Glutamatergic neuron (in vitro differentiated cells): Measurements from ENCODE around the gene RGS17. TPM values are rescaled to one million over a fixed set of nuclear protein-coding genes. Genes with fewer than 3 reads are reported as not detected.

ENCODE experiments used
- DNase-seq: peaks from one replicate; pipeline ENCODE4 v3.0.0; 2022
- H3K27ac Mint-ChIP-seq: one replicate; pipeline ENCODE4 v1.8.0; 2020; ENCODE audit warnings: mild to moderate bottlenecking, mixed read lengths, inconsistent platforms; ENCODE audit not compliant: unreplicated experiment
- H3K27me3 Mint-ChIP-seq: one replicate; pipeline ENCODE4 v1.8.0; 2020; ENCODE audit warnings: mild to moderate bottlenecking, moderate library complexity, mixed read lengths, inconsistent platforms; ENCODE audit not compliant: unreplicated experiment
- H3K36me3 Mint-ChIP-seq: one replicate; pipeline ENCODE4 v1.8.0; 2020; ENCODE audit warnings: mild to moderate bottlenecking, mixed read lengths, inconsistent platforms; ENCODE audit not compliant: unreplicated experiment
- H3K4me1 Mint-ChIP-seq: one replicate; pipeline ENCODE4 v1.8.0; 2020; ENCODE audit warnings: mild to moderate bottlenecking, low read depth, mixed read lengths, inconsistent platforms; ENCODE audit not compliant: unreplicated experiment
- H3K4me3 Mint-ChIP-seq: one replicate; pipeline ENCODE4 v1.8.0; 2020; ENCODE audit warnings: mild to moderate bottlenecking, mixed read lengths, inconsistent platforms; ENCODE audit not compliant: unreplicated experiment
- H3K9me3 Mint-ChIP-seq: one replicate; pipeline ENCODE4 v1.8.0; 2020; ENCODE audit warnings: mild to moderate bottlenecking, moderate library complexity, mixed read lengths, inconsistent platforms; ENCODE audit not compliant: unreplicated experiment
- total RNA-seq: library from RNA; stranded (reverse); fragmentation: NEBNext Ultra II Directional; extraction: Animal tissue kit (Norgen Biotek cat#: 25700); gene quantifications from one replicate; pipeline ENCODE4 v1.2.1, GENCODE V29; 2021; ENCODE audit not compliant: unreplicated experiment
- TF ChIP-seq, protein P1 (sequence below): fragments of 200-600 bp; sonication (generic); IDR thresholded peaks from one replicate; pipeline ENCODE4 v1.5.0; 2021; ENCODE audit not compliant: partially characterized antibody, unreplicated experiment

The RGS17 gene
- total RNA-seq, 1 donor from 2014 or later: 11.5 TPM

DNA sequence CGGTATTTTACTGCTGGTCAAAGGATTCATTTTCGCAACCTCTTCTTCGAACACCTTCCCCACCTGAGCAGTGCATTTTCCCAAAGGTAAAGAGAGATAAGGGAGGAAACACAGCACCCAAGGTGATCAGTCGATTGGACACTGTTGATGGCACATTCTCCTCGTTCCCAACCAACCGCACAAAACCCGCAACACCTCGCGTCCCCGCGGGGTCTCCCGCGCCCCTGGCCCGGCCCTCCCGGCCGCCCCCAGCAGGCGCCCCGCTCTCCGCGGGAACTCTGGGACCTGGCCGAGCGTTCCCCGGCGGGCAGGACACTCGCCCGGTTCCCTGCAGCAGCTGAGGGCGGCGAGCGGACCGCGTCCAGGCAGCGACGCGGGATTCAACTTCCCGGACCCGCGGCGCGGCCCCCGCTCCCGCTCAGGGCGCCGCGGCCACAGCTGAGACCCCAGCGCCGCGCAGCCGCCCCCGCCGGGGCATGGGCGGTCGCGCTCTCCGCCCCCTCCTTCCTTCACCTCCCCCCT lies 506 bp downstream of the RGS17 start:
- Mint-ChIP-seq H3K4me3 (peak overlapping the region; percentile 98), H3K4me1 (peaks cover 14% of the 10 kb centered on the region), H3K27ac (peak overlapping the region; percentile 96), H3K9me3 (peaks cover 20% of the 10 kb centered on the region), H3K36me3 (peaks cover 5% of the 10 kb centered on the region), H3K27me3 (peaks cover 11% of the 10 kb centered on the region)
- TF ChIP-seq, protein P1, sequence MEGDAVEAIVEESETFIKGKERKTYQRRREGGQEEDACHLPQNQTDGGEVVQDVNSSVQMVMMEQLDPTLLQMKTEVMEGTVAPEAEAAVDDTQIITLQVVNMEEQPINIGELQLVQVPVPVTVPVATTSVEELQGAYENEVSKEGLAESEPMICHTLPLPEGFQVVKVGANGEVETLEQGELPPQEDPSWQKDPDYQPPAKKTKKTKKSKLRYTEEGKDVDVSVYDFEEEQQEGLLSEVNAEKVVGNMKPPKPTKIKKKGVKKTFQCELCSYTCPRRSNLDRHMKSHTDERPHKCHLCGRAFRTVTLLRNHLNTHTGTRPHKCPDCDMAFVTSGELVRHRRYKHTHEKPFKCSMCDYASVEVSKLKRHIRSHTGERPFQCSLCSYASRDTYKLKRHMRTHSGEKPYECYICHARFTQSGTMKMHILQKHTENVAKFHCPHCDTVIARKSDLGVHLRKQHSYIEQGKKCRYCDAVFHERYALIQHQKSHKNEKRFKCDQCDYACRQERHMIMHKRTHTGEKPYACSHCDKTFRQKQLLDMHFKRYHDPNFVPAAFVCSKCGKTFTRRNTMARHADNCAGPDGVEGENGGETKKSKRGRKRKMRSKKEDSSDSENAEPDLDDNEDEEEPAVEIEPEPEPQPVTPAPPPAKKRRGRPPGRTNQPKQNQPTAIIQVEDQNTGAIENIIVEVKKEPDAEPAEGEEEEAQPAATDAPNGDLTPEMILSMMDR: no peak
- peak; percentile 67 for DNase-seq

DNA sequence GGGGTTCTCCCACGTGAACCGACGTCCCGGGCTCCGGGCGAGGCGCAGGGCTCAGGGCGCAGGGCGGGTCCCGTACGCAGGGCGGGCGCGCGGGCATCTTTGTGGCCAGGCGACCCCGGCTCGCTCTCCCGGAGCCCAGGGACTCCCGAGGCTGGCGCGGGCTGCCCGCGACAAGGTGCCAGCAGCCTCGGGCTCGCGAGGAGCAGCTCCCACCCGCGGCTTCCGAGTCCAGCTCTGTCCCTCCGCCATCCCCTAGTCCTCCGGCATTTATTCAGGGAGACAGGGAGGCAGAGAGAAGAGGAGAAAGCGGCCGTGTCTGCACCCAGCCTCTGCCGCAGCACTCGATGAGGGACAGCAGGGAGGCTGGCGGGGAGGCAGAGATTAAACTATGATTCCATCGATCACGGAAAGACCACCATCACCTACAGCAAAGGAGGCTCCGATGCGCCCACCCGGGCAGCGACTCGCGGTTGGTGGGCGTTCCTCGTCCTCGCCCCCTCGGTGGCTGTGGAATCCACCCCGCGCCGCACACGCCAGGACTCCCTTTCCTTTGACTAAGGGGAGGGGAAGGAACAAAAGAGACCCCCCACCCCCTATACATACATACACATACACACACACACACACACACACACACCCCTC lies 1.1 kb downstream of the RGS17 start:
- peak overlapping the region; percentile 96 for H3K27ac Mint-ChIP-seq
- peaks cover 14% of the 10 kb centered on the region for H3K4me1 Mint-ChIP-seq
- DNase-seq: peak; percentile 68
- TF ChIP-seq, protein P1: no peak
- peaks cover 11% of the 10 kb centered on the region for H3K27me3 Mint-ChIP-seq
- H3K36me3 Mint-ChIP-seq: peaks cover 5% of the 10 kb centered on the region
- peak overlapping the region; percentile 98 for H3K4me3 Mint-ChIP-seq
- peaks cover 20% of the 10 kb centered on the region for H3K9me3 Mint-ChIP-seq

DNA sequence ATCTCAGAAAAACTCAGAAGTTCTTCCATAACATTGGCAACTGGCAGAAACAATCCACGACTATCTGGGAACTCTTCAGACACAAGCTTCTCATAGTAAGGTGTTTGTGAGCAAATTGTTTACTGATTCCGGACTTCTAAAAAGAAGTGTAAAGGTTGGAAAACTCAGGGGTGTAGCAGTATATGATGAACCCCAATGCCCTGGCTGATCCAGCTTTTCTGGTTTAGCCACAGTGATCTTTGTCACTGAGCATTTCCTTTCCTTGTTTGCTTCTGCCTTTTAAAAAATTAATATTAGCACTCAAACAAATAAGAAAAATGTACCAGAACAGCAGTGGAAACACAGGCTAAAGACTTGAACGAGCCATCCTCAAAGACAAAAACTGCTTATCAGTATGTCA lies 4.9 kb downstream of the RGS17 start:
- Mint-ChIP-seq H3K27me3 (peaks cover 7% of the 10 kb centered on the region), H3K9me3 (peaks cover 11% of the 10 kb centered on the region), H3K27ac (no peak overlapping the region), H3K36me3 (no peaks in the 10 kb centered on the region), H3K4me1 (peaks cover 8% of the 10 kb centered on the region), H3K4me3 (no peak overlapping the region)
- DNase-seq: no peak
- TF ChIP-seq, protein P1: no peak

DNA sequence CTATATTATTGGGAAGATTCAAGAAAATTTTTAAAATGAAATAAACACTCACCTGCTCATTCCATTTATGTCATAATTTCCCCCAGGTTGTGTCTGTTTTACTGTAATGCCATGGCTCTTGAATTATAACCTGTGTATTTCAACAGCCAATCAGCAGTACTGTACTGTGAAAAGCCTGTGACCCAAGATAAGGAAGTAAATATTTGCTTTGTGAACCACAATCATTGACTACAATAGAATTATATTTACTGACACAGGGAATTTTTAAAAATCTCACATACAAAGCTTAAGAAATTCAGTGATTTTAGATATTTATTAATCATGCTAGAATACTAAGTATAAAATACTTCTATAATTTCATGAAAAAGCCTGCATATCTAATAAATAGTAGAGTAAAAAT lies 6.0 kb downstream of the RGS17 start:
- TF ChIP-seq, protein P1: no peak
- DNase-seq: no peak
- peaks cover 8% of the 10 kb centered on the region for H3K4me1 Mint-ChIP-seq
- no peak overlapping the region for H3K27ac Mint-ChIP-seq
- no peak overlapping the region for H3K4me3 Mint-ChIP-seq
- H3K27me3 Mint-ChIP-seq: peaks cover 3% of the 10 kb centered on the region
- peaks cover 7% of the 10 kb centered on the region for H3K9me3 Mint-ChIP-seq
- H3K36me3 Mint-ChIP-seq: no peaks in the 10 kb centered on the region

DNA sequence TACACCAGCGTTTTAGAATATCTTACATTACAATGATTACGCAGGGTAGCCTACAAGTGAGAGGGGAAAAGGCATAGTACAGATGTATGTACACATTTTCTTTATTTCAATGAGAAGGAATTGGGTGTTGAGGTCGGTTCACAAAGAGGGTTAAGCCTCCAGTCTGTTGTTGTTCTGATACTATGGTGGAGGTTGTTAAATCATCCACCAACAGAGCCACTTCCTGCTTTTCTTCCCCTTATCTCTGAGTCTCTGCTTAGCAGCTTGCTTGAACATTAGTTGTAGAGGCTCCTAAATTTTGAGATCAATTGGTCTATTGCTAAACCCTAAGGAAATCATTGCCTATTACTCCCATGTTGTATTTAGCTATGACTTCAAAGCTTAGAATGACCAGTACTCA lies 7.3 kb downstream of the RGS17 start:
- H3K4me1 Mint-ChIP-seq: no peaks in the 10 kb centered on the region
- H3K27me3 Mint-ChIP-seq: no peaks in the 10 kb centered on the region
- TF ChIP-seq, protein P1: no peak
- H3K9me3 Mint-ChIP-seq: no peaks in the 10 kb centered on the region
- no peak for DNase-seq
- H3K36me3 Mint-ChIP-seq: no peaks in the 10 kb centered on the region
- H3K4me3 Mint-ChIP-seq: no peak overlapping the region
- no peak overlapping the region for H3K27ac Mint-ChIP-seq
